Peyer's patch (tissue), 4 donors: Measurements from ENCODE around the gene KATNAL2.

Experiments
- CTCF ChIP-seq, 6 experiments: fragments of 450-650 bp in 4 of 6; fragments of 200-600 bp in 2 of 6; sonication (generic) in 1 of 6; IDR thresholded peaks; one replicate each; pipeline ENCODE4 v1.5.1; 2017 to 2019; ENCODE audit warnings: antibody characterized with exemption in 6 of 6, mild to moderate bottlenecking in 3 of 6, moderate library complexity in 1 of 6
- POLR2A ChIP-seq, 2 donors: fragments of 450-650 bp; IDR thresholded peaks; one replicate each; pipeline ENCODE4 v1.5.1; 2017; ENCODE audit warnings: antibody characterized with exemption in 2 of 2, mild to moderate bottlenecking in 2 of 2, moderate library complexity in 2 of 2

DNA sequence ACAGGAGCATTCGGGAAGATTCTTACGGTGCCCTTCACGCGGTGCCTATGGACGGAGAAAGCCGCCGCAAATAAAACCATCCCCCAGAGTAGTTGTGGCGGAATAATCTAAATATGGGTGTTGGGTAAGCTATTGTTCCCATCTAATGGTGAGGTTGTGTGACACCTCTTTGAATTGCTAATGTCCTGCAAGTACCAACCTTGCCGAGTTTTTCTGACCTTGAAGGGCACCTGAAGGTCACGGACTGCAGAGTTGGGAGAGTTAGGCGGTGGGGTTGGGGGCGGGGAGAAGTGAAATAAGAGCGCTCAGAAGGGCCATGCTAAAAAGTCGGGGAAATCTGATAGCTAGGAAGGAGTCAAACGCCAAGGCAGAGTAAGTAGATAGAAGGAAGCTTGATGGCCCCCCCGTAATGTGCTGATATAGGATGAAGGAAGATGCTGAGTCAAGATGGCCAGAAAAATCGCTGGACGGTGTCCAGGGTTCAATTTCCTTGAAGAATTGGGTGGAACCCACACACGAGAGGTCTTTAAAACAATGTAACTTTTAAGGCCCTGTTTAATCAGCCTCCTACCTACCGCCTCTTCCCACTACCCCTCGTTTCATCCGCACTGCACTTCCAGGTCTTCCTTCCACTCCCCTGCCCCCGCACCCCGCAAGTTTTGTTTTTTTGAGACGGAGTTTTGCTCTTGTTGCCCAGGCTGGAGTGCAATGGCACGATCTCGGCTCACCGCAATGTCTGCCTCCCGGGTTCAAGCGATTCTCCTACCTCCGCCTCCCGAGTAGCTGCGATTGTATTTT is 600 bp downstream of the KATNAL2 start:
- no peak for TF ChIP-seq CTCF (IDR thresholded peaks at IDR 0.05)
- no peak for TF ChIP-seq POLR2A (IDR thresholded peaks at IDR 0.05)
